ENCODE data around the gene MRPL53. TPM values are rescaled to one million over a fixed set of nuclear protein-coding genes. Genes with fewer than 3 reads are reported as not detected.

Gene MRPL53
- polyA plus RNA-seq: 10 to 100 TPM; 46.7 to 75.1 (median 54.3) TPM
- long read RNA-seq, donor 1: 0 reads
- long read RNA-seq, donor 2, transcript MRPL53-201 (3 exons, 1,162 nt): major isoform, 26 of 27 reads
- long read RNA-seq, donor 2, partial matches to known transcripts: 0 of 27 reads
- long read RNA-seq, donor 2, other reads (novel, unspliced or antisense): 0 of 27 reads
- long read RNA-seq, donor 3, transcript MRPL53-201 (3 exons, 1,162 nt): major isoform, 26 of 27 reads
- long read RNA-seq, donor 3, partial matches to known transcripts: 0 of 27 reads
- long read RNA-seq, donor 3, other reads (novel, unspliced or antisense): 0 of 27 reads
- long read RNA-seq, donor 4, partial matches to known transcripts: 0 of 2 reads
- long read RNA-seq, donor 4, other reads (novel, unspliced or antisense): 0 of 2 reads
- long read RNA-seq, donor 5, transcript MRPL53-201 (3 exons, 1,162 nt): major isoform, 14 of 16 reads
- long read RNA-seq, donor 5, partial matches to known transcripts: 0 of 16 reads
- long read RNA-seq, donor 5, other reads (novel, unspliced or antisense): 0 of 16 reads
- long read RNA-seq, donor 6, transcript MRPL53-201 (3 exons, 1,162 nt): major isoform, 40 of 44 reads
- long read RNA-seq, donor 6, partial matches to known transcripts: 0 of 44 reads
- long read RNA-seq, donor 6, other reads (novel, unspliced or antisense): 0 of 44 reads
- long read RNA-seq, donor 7: 0 reads
- long read RNA-seq, donor 8, partial matches to known transcripts: 0 of 3 reads
- long read RNA-seq, donor 8, other reads (novel, unspliced or antisense): 0 of 3 reads
- long read RNA-seq, donor 9, transcript MRPL53-201 (3 exons, 1,162 nt): major isoform, 12 of 12 reads
- long read RNA-seq, donor 9, partial matches to known transcripts: 0 of 12 reads
- long read RNA-seq, donor 9, other reads (novel, unspliced or antisense): 0 of 12 reads
- long read RNA-seq, donor 10, transcript MRPL53-201 (3 exons, 1,162 nt): major isoform, 38 of 39 reads
- long read RNA-seq, donor 10, partial matches to known transcripts: 0 of 39 reads
- long read RNA-seq, donor 10, other reads (novel, unspliced or antisense): 0 of 39 reads

GRCh38 chr2:74472086-74472944 is at the start of gene MRPL53:
Gene MRPL53, minus strand, starts transcription at chr2:74472680. Its CDS starts 20 bp downstream, at chr2:74472660.
- WGBS, 3 donors: 0 to 1% (median 0%) methylated on average over 65 to 66 of the region's 66 CpGs
- peaks cover 1 to 30% (median 2%) of the 10 kb centered on the region in 3 donors for H3K36me3 ChIP-seq (ENCODE audit: control insufficient read depth in 3 of 3, insufficient read depth in 2 of 3, low read depth in 1 of 3, low read length in 3 of 3)
- peaks cover 0 to 17% (median 1%) of the 10 kb centered on the region in 3 donors for H3K4me1 ChIP-seq (ENCODE audit: control insufficient read depth in 3 of 3, insufficient read depth in 2 of 3, low read depth in 1 of 3, low read length in 2 of 3)
- no peaks in the 10 kb centered on the region for H3K27me3 ChIP-seq (ENCODE audit: control insufficient read depth in 3 of 3, insufficient read depth in 3 of 3, low read length in 3 of 3)
- no peaks in the 10 kb centered on the region for H3K9me3 ChIP-seq (ENCODE audit: control insufficient read depth in 2 of 2, insufficient read depth in 1 of 2, low read depth in 1 of 2, low read length in 1 of 2)
- peak within 1 kb of the TSS; percentile 76 to 96 (median 91) for H3K27ac ChIP-seq (ENCODE audit: low read depth in 1 of 3, low read length in 2 of 3)
- FAIRE-seq (no peak), DNase-seq (peak; percentile 93 to 97)
- peak within 1 kb of the TSS; percentile 52 to 73 (median 56) for H3K4me3 ChIP-seq (ENCODE audit: low read depth in 1 of 3, low read length in 3 of 3)

GRCh38 chr2:74516650-74517049 is 44.2 kb upstream of the MRPL53 start:
- H3K36me3 ChIP-seq (ENCODE audit: control insufficient read depth in 3 of 3, insufficient read depth in 2 of 3, low read depth in 1 of 3, low read length in 3 of 3): peaks cover 0 to 7% (median 6%) of the 10 kb centered on the region in 3 donors
- peaks cover 0 to 13% (median 9%) of the 10 kb centered on the region in 3 donors for H3K4me1 ChIP-seq (ENCODE audit: control insufficient read depth in 3 of 3, insufficient read depth in 2 of 3, low read depth in 1 of 3, low read length in 2 of 3)
- H3K9me3 ChIP-seq (ENCODE audit: control insufficient read depth in 2 of 2, insufficient read depth in 1 of 2, low read depth in 1 of 2, low read length in 1 of 2): peaks cover 0 to 8% of the 10 kb centered on the region in 2 donors
- peak overlapping the region in 1 of 3 donors; percentile 35 for H3K4me3 ChIP-seq (ENCODE audit: low read depth in 1 of 3, low read length in 3 of 3)
- H3K27me3 ChIP-seq (ENCODE audit: control insufficient read depth in 3 of 3, insufficient read depth in 3 of 3, low read length in 3 of 3): peaks cover 9 to 87% (median 42%) of the 10 kb centered on the region in 3 donors
- DNase-seq: no peak
- no peak overlapping the region for H3K27ac ChIP-seq (ENCODE audit: low read depth in 1 of 3, low read length in 2 of 3)
- 77 to 84% (median 82%) methylated on average over 13 of the region's 13 CpGs for WGBS, 3 donors
- no peak for FAIRE-seq

GRCh38 chr2:74515981-74516633 is 43.6 kb upstream of the MRPL53 start:
- peaks cover 0 to 8% of the 10 kb centered on the region in 2 donors for H3K9me3 ChIP-seq (ENCODE audit: control insufficient read depth in 2 of 2, insufficient read depth in 1 of 2, low read depth in 1 of 2, low read length in 1 of 2)
- WGBS, 3 donors: 4 to 9% (median 9%) methylated on average over 51 to 72 of the region's 72 CpGs
- DNase-seq (peak; percentile 65 to 78), FAIRE-seq (no peak)
- H3K27ac ChIP-seq (ENCODE audit: low read depth in 1 of 3, low read length in 2 of 3): no peak overlapping the region
- H3K27me3 ChIP-seq (ENCODE audit: control insufficient read depth in 3 of 3, insufficient read depth in 3 of 3, low read length in 3 of 3): peaks cover 9 to 93% (median 47%) of the 10 kb centered on the region in 3 donors
- H3K4me1 ChIP-seq (ENCODE audit: control insufficient read depth in 3 of 3, insufficient read depth in 2 of 3, low read depth in 1 of 3, low read length in 2 of 3): peaks cover 0 to 13% (median 9%) of the 10 kb centered on the region in 3 donors
- peaks cover 0 to 7% (median 6%) of the 10 kb centered on the region in 3 donors for H3K36me3 ChIP-seq (ENCODE audit: control insufficient read depth in 3 of 3, insufficient read depth in 2 of 3, low read depth in 1 of 3, low read length in 3 of 3)
- H3K4me3 ChIP-seq (ENCODE audit: low read depth in 1 of 3, low read length in 3 of 3): peak overlapping the region in 2 of 3 donors; percentile 35

- H3K27me3 ChIP-seq (ENCODE audit: control insufficient read depth in 3 of 3, insufficient read depth in 3 of 3, low read length in 3 of 3): peaks cover 9 to 95% (median 49%) of the 10 kb centered on the region in 3 donors
- DNase-seq (peak; percentile 27 to 68), FAIRE-seq (no peak)
- peaks cover 0 to 13% (median 9%) of the 10 kb centered on the region in 3 donors for H3K4me1 ChIP-seq (ENCODE audit: control insufficient read depth in 3 of 3, insufficient read depth in 2 of 3, low read depth in 1 of 3, low read length in 2 of 3)
- no peak overlapping the region for H3K27ac ChIP-seq (ENCODE audit: low read depth in 1 of 3, low read length in 2 of 3)
- peaks cover 0 to 7% (median 6%) of the 10 kb centered on the region in 3 donors for H3K36me3 ChIP-seq (ENCODE audit: control insufficient read depth in 3 of 3, insufficient read depth in 2 of 3, low read depth in 1 of 3, low read length in 3 of 3)
- peaks cover 0 to 8% of the 10 kb centered on the region in 2 donors for H3K9me3 ChIP-seq (ENCODE audit: control insufficient read depth in 2 of 2, insufficient read depth in 1 of 2, low read depth in 1 of 2, low read length in 1 of 2)
- peak overlapping the region in 2 of 3 donors; percentile 35 for H3K4me3 ChIP-seq (ENCODE audit: low read depth in 1 of 3, low read length in 3 of 3)
- WGBS, 3 donors: 3 to 6% (median 4%) methylated on average over 52 to 60 of the region's 60 CpGs
Observed at GRCh38 chr2:74515271-74515980, 42.9 kb upstream of the MRPL53 start.

GRCh38 chr2:74514368-74515270 is 42.1 kb upstream of the MRPL53 start, which contains the start of gene TLX2:
Gene TLX2, plus strand, starts transcription at chr2:74514450. Its CDS starts 357 bp downstream, at chr2:74514807.
- peak within 1 kb of the TSS in 1 of 3 donors; percentile 11 for H3K27ac ChIP-seq (ENCODE audit: low read depth in 1 of 3, low read length in 2 of 3)
- 2 to 3% (median 3%) methylated on average over 74 to 82 of the region's 82 CpGs for WGBS, 3 donors
- peaks cover 0 to 8% of the 10 kb centered on the region in 2 donors for H3K9me3 ChIP-seq (ENCODE audit: control insufficient read depth in 2 of 2, insufficient read depth in 1 of 2, low read depth in 1 of 2, low read length in 1 of 2)
- no peak for FAIRE-seq
- peak within 1 kb of the TSS in 1 of 3 donors; percentile 10 for H3K4me3 ChIP-seq (ENCODE audit: low read depth in 1 of 3, low read length in 3 of 3)
- DNase-seq: peak in 1 of 2 donors; percentile 40
- H3K36me3 ChIP-seq (ENCODE audit: control insufficient read depth in 3 of 3, insufficient read depth in 2 of 3, low read depth in 1 of 3, low read length in 3 of 3): peaks cover 0 to 7% (median 3%) of the 10 kb centered on the region in 3 donors
- H3K27me3 ChIP-seq (ENCODE audit: control insufficient read depth in 3 of 3, insufficient read depth in 3 of 3, low read length in 3 of 3): peaks cover 9 to 96% (median 49%) of the 10 kb centered on the region in 3 donors
- peaks cover 0 to 13% (median 9%) of the 10 kb centered on the region in 3 donors for H3K4me1 ChIP-seq (ENCODE audit: control insufficient read depth in 3 of 3, insufficient read depth in 2 of 3, low read depth in 1 of 3, low read length in 2 of 3)

GRCh38 chr2:74513605-74514367 is 41.3 kb upstream of the MRPL53 start:
- WGBS, 3 donors: 4 to 5% (median 4%) methylated on average over 39 to 52 of the region's 52 CpGs
- peaks cover 9 to 95% (median 49%) of the 10 kb centered on the region in 3 donors for H3K27me3 ChIP-seq (ENCODE audit: control insufficient read depth in 3 of 3, insufficient read depth in 3 of 3, low read length in 3 of 3)

More at GRCh38 chr2:74513605-74514367, 41.3 kb upstream of the MRPL53 start:
- DNase-seq (peak in 1 of 2 donors; percentile 58), FAIRE-seq (no peak)
- H3K27ac ChIP-seq (ENCODE audit: low read depth in 1 of 3, low read length in 2 of 3): peak overlapping the region in 1 of 3 donors; percentile 11
- H3K4me1 ChIP-seq (ENCODE audit: control insufficient read depth in 3 of 3, insufficient read depth in 2 of 3, low read depth in 1 of 3, low read length in 2 of 3): peaks cover 0 to 13% (median 9%) of the 10 kb centered on the region in 3 donors
- peaks cover 0 to 4% (median 2%) of the 10 kb centered on the region in 3 donors for H3K36me3 ChIP-seq (ENCODE audit: control insufficient read depth in 3 of 3, insufficient read depth in 2 of 3, low read depth in 1 of 3, low read length in 3 of 3)
- H3K4me3 ChIP-seq (ENCODE audit: low read depth in 1 of 3, low read length in 3 of 3): no peak overlapping the region
- peaks cover 0 to 8% of the 10 kb centered on the region in 2 donors for H3K9me3 ChIP-seq (ENCODE audit: control insufficient read depth in 2 of 2, insufficient read depth in 1 of 2, low read depth in 1 of 2, low read length in 1 of 2)
